H1 (cell line): Measurements from ENCODE around the gene LAMB1. TPM values are rescaled to one million over a fixed set of nuclear protein-coding genes. Genes with fewer than 3 reads are reported as not detected.

Experiments
- CTCF ChIA-PET: fragments of 300-600 bp; sonication (Branson Sonifier 250); formaldehyde crosslinking; loops from one replicate; lab custom pipeline; 2021; ENCODE audit not compliant: partially characterized antibody; lab: Charles Lee
- POLR2A ChIA-PET: fragments of 300-600 bp; sonication (Branson Sonifier 250); formaldehyde crosslinking; loops from one replicate; lab custom pipeline; 2021; ENCODE audit warnings: inconsistent platforms; ENCODE audit not compliant: partially characterized antibody; lab: Charles Lee
- DNase-seq, 2 experiments: peaks; one replicate each; pipeline versions ENCODE4 v3.0.0 to v3.0.0-alpha.2; 2010 to 2022; ENCODE audit warnings: low spot score in 2 of 2, low read depth in 1 of 2, mixed read lengths in 1 of 2
- FAIRE-seq: peaks from 2 replicates; lab custom pipeline; 2011; peaks lifted over from hg19 to GRCh38; lab: Jason Lieb, UNC
- H2AFZ ChIP-seq: 2 replicates; pipeline ENCODE4 v1.8.1; 2012; ENCODE audit warnings: low read length, inconsistent platforms
- H2AK5ac ChIP-seq: 2 replicates; pipeline ENCODE4 v1.6.1; 2013; ENCODE audit warnings: low read depth, low read length
- H2BK120ac ChIP-seq: replicated peaks from 2 replicates; pipeline ENCODE3; 2013; ENCODE audit warnings: low read depth, low read length, inconsistent platforms
- H2BK12ac ChIP-seq: 2 replicates; pipeline ENCODE4 v1.6.1; 2013; ENCODE audit warnings: low read depth, low read length
- H2BK15ac ChIP-seq: 2 replicates; pipeline ENCODE4 v1.6.1; 2013; ENCODE audit warnings: low read length
- H2BK20ac ChIP-seq: 2 replicates; pipeline ENCODE4 v1.6.1; 2013; ENCODE audit warnings: low read length
- H2BK5ac ChIP-seq: 2 replicates; pipeline ENCODE4 v1.6.1; 2013; ENCODE audit warnings: low read depth, low read length
- H3K14ac ChIP-seq: 2 replicates; pipeline ENCODE4 v1.6.1; 2013; ENCODE audit warnings: inconsistent platforms; ENCODE audit not compliant: insufficient read length
- H3K18ac ChIP-seq: 2 replicates; pipeline ENCODE4 v1.6.1; 2013; ENCODE audit warnings: low read length; ENCODE audit errors: extremely low read depth
- H3K23ac ChIP-seq: 2 replicates; pipeline ENCODE4 v1.6.1; 2013; ENCODE audit warnings: inconsistent platforms; ENCODE audit not compliant: insufficient read length
- H3K23me2 ChIP-seq: 2 replicates; pipeline ENCODE4 v1.6.1; 2013; ENCODE audit warnings: low read depth, low read length
- H3K27ac ChIP-seq: 2 replicates; pipeline ENCODE4 v1.6.1; 2011; ENCODE audit warnings: low read depth, low read length, inconsistent platforms
- H3K27me3 ChIP-seq, 4 experiments: replicated peaks in 1 of 4; 1 replicate in 1 of 4; 2 replicates in 3 of 4; pipeline versions ENCODE4 v1.6.1 to v1.8.1; 2011 to 2013; ENCODE audit warnings: low read length in 3 of 4, mild to moderate bottlenecking in 3 of 4, inconsistent platforms in 2 of 4, mixed read lengths in 2 of 4, moderate library complexity in 1 of 4; ENCODE audit not compliant: control insufficient read depth in 3 of 4, insufficient read depth in 3 of 4; ENCODE audit errors: extremely low read depth in 1 of 4
- H3K36me3 ChIP-seq, 4 experiments: 2 replicates each; pipeline versions ENCODE4 v1.6.1 to v1.8.1; 2011 to 2013; ENCODE audit warnings: mild to moderate bottlenecking in 4 of 4, low read length in 3 of 4, moderate library complexity in 2 of 4, control low read depth in 1 of 4, inconsistent platforms in 1 of 4; ENCODE audit not compliant: insufficient read depth in 4 of 4, control insufficient read depth in 2 of 4
- H3K4ac ChIP-seq: replicated peaks from 2 replicates; pipeline ENCODE3; 2013; ENCODE audit warnings: low read length, low read depth, mixed read lengths, inconsistent platforms; ENCODE audit not compliant: insufficient read length
- H3K4me1 ChIP-seq, 4 experiments: replicated peaks in 1 of 4; 1 replicate in 1 of 4; 2 replicates in 3 of 4; pipeline versions ENCODE4 v1.6.1 to v1.8.1; 2011 to 2013; ENCODE audit warnings: low read length in 3 of 4, inconsistent platforms in 2 of 4, mixed read lengths in 1 of 4; ENCODE audit not compliant: insufficient read depth in 4 of 4, control insufficient read depth in 3 of 4
- H3K4me2 ChIP-seq, 2 experiments: 2 replicates each; pipeline versions ENCODE4 v1.6.1 to v1.8.1; 2011 to 2013; ENCODE audit warnings: low read depth in 2 of 2, low read length in 2 of 2, control low read depth in 1 of 2, inconsistent platforms in 1 of 2, mild to moderate bottlenecking in 1 of 2; ENCODE audit not compliant: insufficient read depth in 1 of 2
- H3K4me3 ChIP-seq, 4 experiments: fragments of 200-600, 300-600 bp in 1 of 4; sonication (generic), shearing (Covaris generic), sonication (Bioruptor Twin) in 1 of 4; 2 replicates each; pipeline versions ENCODE4 v1.5.1 to v1.8.1; 2011 to 2016; ENCODE audit warnings: low read length in 4 of 4, low read depth in 3 of 4, control low read depth in 2 of 4, inconsistent platforms in 2 of 4, mild to moderate bottlenecking in 2 of 4, mixed read lengths in 1 of 4, moderate library complexity in 1 of 4; ENCODE audit not compliant: insufficient read depth in 2 of 4; ENCODE audit errors: extremely low read depth in 1 of 4
- H3K56ac ChIP-seq: replicated peaks from 2 replicates; pipeline ENCODE3; 2013; ENCODE audit warnings: low read depth, mild to moderate bottlenecking, mixed read lengths, low read length, inconsistent platforms; ENCODE audit not compliant: insufficient read length
- H3K79me1 ChIP-seq: 2 replicates; pipeline ENCODE4 v1.6.1; 2013; ENCODE audit warnings: low read depth, low read length, control low read depth
- H3K79me2 ChIP-seq, 2 experiments: 2 replicates each; pipeline versions ENCODE4 v1.6.1 to v1.8.1; 2012 to 2013; ENCODE audit warnings: low read length in 2 of 2, mild to moderate bottlenecking in 2 of 2, inconsistent platforms in 1 of 2; ENCODE audit not compliant: insufficient read depth in 2 of 2, control insufficient read depth in 1 of 2
- H3K9ac ChIP-seq, 4 experiments: replicated peaks in 1 of 4; 1 replicate in 1 of 4; 2 replicates in 3 of 4; pipeline versions ENCODE4 v1.6.1 to v1.8.1; 2011 to 2013; ENCODE audit warnings: low read depth in 3 of 4, low read length in 3 of 4, control low read depth in 2 of 4, mild to moderate bottlenecking in 2 of 4, moderate library complexity in 2 of 4, inconsistent platforms in 1 of 4; ENCODE audit errors: extremely low read depth in 1 of 4
- H3K9me3 ChIP-seq, 2 experiments: 2 replicates each; pipeline versions ENCODE4 v1.6.1 to v1.8.1; 2012 to 2013; ENCODE audit warnings: mild to moderate bottlenecking in 2 of 2, moderate library complexity in 2 of 2, control low read depth in 1 of 2, inconsistent platforms in 1 of 2, low read depth in 1 of 2, low read length in 1 of 2, mixed read lengths in 1 of 2; ENCODE audit not compliant: insufficient read depth in 2 of 2
- H4K20me1 ChIP-seq, 2 experiments: replicated peaks in 1 of 2; 2 replicates each; pipeline versions ENCODE3 to v1.8.1; 2011 to 2013; ENCODE audit warnings: inconsistent platforms in 2 of 2, low read length in 2 of 2, mild to moderate bottlenecking in 1 of 2; ENCODE audit not compliant: insufficient read depth in 2 of 2, control insufficient read depth in 1 of 2
- H4K5ac ChIP-seq: 2 replicates; pipeline ENCODE4 v1.6.1; 2013; ENCODE audit warnings: low read length, low read depth, mixed read lengths, inconsistent platforms; ENCODE audit not compliant: insufficient read length
- H4K8ac ChIP-seq: 2 replicates; pipeline ENCODE4 v1.8.0; 2013; ENCODE audit warnings: mild to moderate bottlenecking, moderate library complexity, low read length, inconsistent platforms; ENCODE audit not compliant: insufficient read depth; ENCODE audit errors: extremely low read depth
- H4K91ac ChIP-seq: replicated peaks from 2 replicates; pipeline ENCODE3; 2013; ENCODE audit warnings: low read length, mixed read lengths, inconsistent platforms; ENCODE audit not compliant: insufficient read length
- ATF3 ChIP-seq: IDR thresholded peaks from 2 replicates; pipeline ENCODE4 v1.6.1; 2011; ENCODE audit warnings: low read depth, mild to moderate bottlenecking, low read length; ENCODE audit not compliant: insufficient read depth
- BACH1 ChIP-seq: IDR thresholded peaks from 2 replicates; pipeline ENCODE4 v1.6.1; 2012; ENCODE audit warnings: low read length, improper control_type of control experiment
- CEBPB ChIP-seq: IDR thresholded peaks from 2 replicates; pipeline ENCODE4 v1.6.1; 2012; ENCODE audit warnings: low read depth, low read length
- CHD2 ChIP-seq: IDR thresholded peaks from 2 replicates; pipeline ENCODE4 v1.6.1; 2012; ENCODE audit warnings: low read length, improper control_type of control experiment
- EGR1 ChIP-seq: IDR thresholded peaks from 2 replicates; pipeline ENCODE4 v1.6.1; 2011; ENCODE audit warnings: low read depth, low read length, borderline replicate concordance
- KDM5A ChIP-seq: fragments of 200-600 bp; IDR thresholded peaks from 2 replicates; pipeline ENCODE4 v1.7.1; 2012; ENCODE audit warnings: mild to moderate bottlenecking, low read length, inconsistent platforms, mixed read lengths
- NANOG ChIP-seq: IDR thresholded peaks from 2 replicates; pipeline ENCODE4 v1.6.1; 2011; ENCODE audit warnings: low read length, low read depth, mild to moderate bottlenecking, inconsistent platforms; ENCODE audit not compliant: insufficient read depth, poor library complexity, severe bottlenecking
- RAD21 ChIP-seq, 2 experiments: IDR thresholded peaks in 1 of 2; conservative IDR thresholded peaks in 1 of 2; 2 replicates each; pipeline ENCODE4 v1.6.1; 2011; ENCODE audit warnings: low read depth in 2 of 2, low read length in 2 of 2, improper control_type of control experiment in 1 of 2, inconsistent platforms in 1 of 2, mild to moderate bottlenecking in 1 of 2, moderate library complexity in 1 of 2
- RXRA ChIP-seq: IDR thresholded peaks from 2 replicates; pipeline ENCODE4 v1.6.1; 2011; ENCODE audit warnings: low read depth, mild to moderate bottlenecking, low read length, moderate library complexity; ENCODE audit not compliant: insufficient read depth
- SIN3A ChIP-seq, 2 experiments: IDR thresholded peaks in 1 of 2; conservative IDR thresholded peaks in 1 of 2; 2 replicates each; pipeline ENCODE4 v1.6.1; 2011 to 2012; ENCODE audit warnings: low read length in 2 of 2, improper control_type of control experiment in 1 of 2, low read depth in 1 of 2, mild to moderate bottlenecking in 1 of 2
- SIX5 ChIP-seq: IDR thresholded peaks from 2 replicates; pipeline ENCODE4 v1.6.1; 2011; ENCODE audit warnings: mild to moderate bottlenecking, low read depth, low read length
- SUZ12 ChIP-seq: fragments of 200-600 bp; sonication (generic); IDR thresholded peaks from 2 replicates; pipeline ENCODE4 v1.6.1; 2012; ENCODE audit warnings: mild to moderate bottlenecking, inconsistent platforms, low read length, moderate library complexity, mixed read lengths
- WGBS, 2 experiments: shearing (Covaris generic) in 1 of 2; methylation state at CpG; one replicate each; pipeline versions ENCODE4 v1.1.6 to v1.1.7; 2013 to 2015; ENCODE audit warnings: low lambda C conversion rate in 2 of 2, mixed read lengths in 2 of 2, inconsistent platforms in 1 of 2, low coverage in 1 of 2, missing lambda C conversion rate in 1 of 2; ENCODE audit not compliant: insufficient replicate concordance in 2 of 2, insufficient coverage in 1 of 2, insufficient read length in 1 of 2; ENCODE audit errors: extremely low coverage in 1 of 2, missing lambda C conversion rate in 1 of 2; 5-methylcytosine and 5-hydroxymethylcytosine counted together
- polyA plus RNA-seq, 7 experiments: library from polyadenylated mRNA; depleted of rRNA in 3 of 7; stranded (reverse) in 5 of 7; unstranded in 2 of 7; fragments of >200 nt in 5 of 7; fragments of 200-250 nt in 2 of 7; gene quantifications; 1 replicate in 5 of 7; 2 replicates in 1 of 7; 4 replicates in 1 of 7; pipeline versions ENCODE4 v1.2.1 to v1.2.3, GENCODE V29; 2011 to 2013; ENCODE audit warnings: missing spikeins in 2 of 7, mixed read lengths in 2 of 7
- total RNA-seq: library from RNA; stranded (reverse); fragmentation: NEBNext Ultra II Directional; extraction: Animal tissue kit (Norgen Biotek cat#: 25700); gene quantifications from 2 replicates; pipeline ENCODE4 v1.2.1, GENCODE V29; 2021

LAMB1 gene
- total and polyA plus RNA-seq, 2 of the 8 experiments (the other 6 are each of a cell fraction or from before 2014, with no cell fraction given): 31.9 to 38.5 TPM

DNA sequence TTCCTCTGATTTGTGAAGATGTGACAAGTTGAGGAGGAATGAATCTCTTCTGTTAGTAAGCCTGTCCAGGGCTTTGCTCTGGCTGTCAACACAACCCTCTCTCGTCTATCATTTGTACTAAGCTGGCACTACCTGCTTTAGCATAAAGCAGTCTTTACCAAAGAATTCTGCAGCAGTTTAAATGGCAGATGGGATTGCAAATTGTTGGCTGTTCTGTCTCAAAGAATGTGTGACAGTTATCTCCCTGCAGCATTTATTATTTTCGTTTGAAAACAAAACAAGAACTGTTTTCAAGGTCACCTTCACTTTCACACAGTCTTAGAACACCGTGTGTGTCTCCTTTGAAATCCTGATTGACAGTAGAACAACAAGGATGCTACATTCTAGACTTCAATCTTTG lies 4.8 kb upstream of the LAMB1 start:
- Histone ChIP-seq H3K4me1 (peaks cover 2 to 12% (median 6%) of the 10 kb centered on the region in 4 experiments; a peak in 6 of 7 replicates), H4K5ac (no peak overlapping the region), H3K18ac (no peak overlapping the region), H2AFZ (no peak overlapping the region), H3K9me3 (no peaks in the 10 kb centered on the region), H3K27me3 (peaks cover 25 to 51% (median 42%) of the 10 kb centered on the region in 4 experiments), H3K4me3 (no peak overlapping the region), H2BK120ac (no peak overlapping the region), H3K9ac (no peak overlapping the region), H4K91ac (no peak overlapping the region), H2BK5ac (no peak overlapping the region), H3K23me2 (peaks cover 7% of the 10 kb centered on the region), H2AK5ac (no peak overlapping the region), H4K8ac (no peak overlapping the region), H4K20me1 (peaks cover 2 to 3% of the 10 kb centered on the region in 2 experiments), H3K4ac (no peak overlapping the region), H3K14ac (no peak overlapping the region), H3K27ac (no peak overlapping the region), H2BK12ac (no peak overlapping the region), H3K4me2 (no peak overlapping the region), H3K79me1 (no peaks in the 10 kb centered on the region), H2BK15ac (no peak overlapping the region), H3K56ac (no peak overlapping the region), H3K36me3 (no peaks in the 10 kb centered on the region), H3K79me2 (no peaks in the 10 kb centered on the region), H3K23ac (no peak overlapping the region), H2BK20ac (no peak overlapping the region)
- DNase-seq (no peak), FAIRE-seq (no peak)
- POLR2A ChIA-PET: no interaction called here
- CTCF ChIA-PET: interaction anchor here (1.8 kb wide), 1 partner anchor 8 kb away, joined by 5 read pairs; no protein-coding TSS in a partner anchor
- TF ChIP-seq SUZ12 (no peak), RAD21 (IDR thresholded peaks at IDR 0.05 in 1 of 2, conservative IDR thresholded peaks at IDR 0.05 in 1 of 2; ENCODE audit: low read depth in 2 of 2, low read length in 2 of 2) (no peak), CHD2 (no peak), CEBPB (no peak), ATF3 (no peak), SIN3A (conservative IDR thresholded peaks at IDR 0.05 in 1 of 2, IDR thresholded peaks at IDR 0.05 in 1 of 2; ENCODE audit: low read depth in 1 of 2, low read length in 2 of 2) (no peak), KDM5A (no peak), BACH1 (no peak), NANOG (no peak), RXRA (no peak), SIX5 (no peak), EGR1 (no peak)
- WGBS, 2 experiments: 82% methylated on average over 3 of the region's 3 CpGs; no CpG with 5 or more reads in 1 of the 2 experiments
